Progenitor cell of endocrine pancreas (in vitro differentiated cells): ENCODE measurements around the gene NUP188. TPM values are rescaled to one million over a fixed set of nuclear protein-coding genes. Genes with fewer than 3 reads are reported as not detected.

ENCODE experiments used
- DNase-seq: peaks from one replicate; pipeline ENCODE4 v3.0.0; 2021; ENCODE audit warnings: low spot score; ENCODE audit not compliant: unreplicated experiment
- H3K27ac Mint-ChIP-seq: 2 replicates; pipeline ENCODE4 v1.8.0; 2021; ENCODE audit warnings: mild to moderate bottlenecking, moderate library complexity, mixed read lengths
- H3K27me3 Mint-ChIP-seq: 2 replicates; pipeline ENCODE4 v1.8.0; 2021; ENCODE audit warnings: mixed read lengths
- H3K36me3 Mint-ChIP-seq: 2 replicates; pipeline ENCODE4 v1.8.0; 2022; ENCODE audit warnings: mixed read lengths; ENCODE audit not compliant: insufficient read depth
- H3K4me1 Mint-ChIP-seq: 2 replicates; pipeline ENCODE4 v1.8.0; 2021; ENCODE audit warnings: low read depth, mixed read lengths
- H3K4me3 Mint-ChIP-seq: 2 replicates; pipeline ENCODE4 v1.8.0; 2021; ENCODE audit warnings: low read depth, mild to moderate bottlenecking, moderate library complexity, mixed read lengths
- H3K9me3 Mint-ChIP-seq: 2 replicates; pipeline ENCODE4 v1.8.0; 2021; ENCODE audit warnings: low read depth, mixed read lengths
- CTCF ChIP-seq: fragments of 200-600 bp; sonication (generic); IDR thresholded peaks from one replicate; pipeline ENCODE4 v1.5.0; 2021; ENCODE audit warnings: antibody characterized with exemption, mild to moderate bottlenecking; ENCODE audit not compliant: unreplicated experiment
- total RNA-seq: library from RNA; stranded (reverse); gene quantifications from 2 replicates; pipeline ENCODE4 v1.2.1, GENCODE V29; 2021

NUP188 gene
- total RNA-seq, 1 donor from 2014 or later: 74.8 TPM

GRCh38 chr9:128911529-128912035, 35.9 kb upstream of the NUP188 start:
- H3K4me1 Mint-ChIP-seq: peaks cover 21% of the 10 kb centered on the region
- no peaks in the 10 kb centered on the region for H3K9me3 Mint-ChIP-seq
- peaks cover 21% of the 10 kb centered on the region for H3K36me3 Mint-ChIP-seq
- no peak for TF ChIP-seq CTCF
- peak overlapping the region; percentile 93 for H3K27ac Mint-ChIP-seq
- no peak for DNase-seq
- no peaks in the 10 kb centered on the region for H3K27me3 Mint-ChIP-seq
- H3K4me3 Mint-ChIP-seq: no peak overlapping the region

- Mint-ChIP-seq H3K9me3 (no peaks in the 10 kb centered on the region), H3K4me3 (no peak overlapping the region), H3K36me3 (peaks cover 22% of the 10 kb centered on the region), H3K27me3 (no peaks in the 10 kb centered on the region), H3K4me1 (peaks cover 21% of the 10 kb centered on the region), H3K27ac (peak overlapping the region; percentile 93)
- no peak for DNase-seq
- TF ChIP-seq CTCF: no peak
Observed at GRCh38 chr9:128912270-128912853, 35.1 kb upstream of the NUP188 start.

GRCh38 chr9:128913048-128913900, 34.2 kb upstream of the NUP188 start:
- no peak for TF ChIP-seq CTCF
- Mint-ChIP-seq H3K27ac (peak overlapping the region; percentile 93), H3K4me3 (no peak overlapping the region), H3K27me3 (no peaks in the 10 kb centered on the region), H3K9me3 (no peaks in the 10 kb centered on the region), H3K36me3 (peaks cover 20% of the 10 kb centered on the region), H3K4me1 (peaks cover 21% of the 10 kb centered on the region)
- no peak for DNase-seq

- Mint-ChIP-seq H3K4me3 (no peak overlapping the region), H3K27me3 (no peaks in the 10 kb centered on the region), H3K27ac (no peak overlapping the region), H3K36me3 (peaks cover 12% of the 10 kb centered on the region), H3K9me3 (no peaks in the 10 kb centered on the region), H3K4me1 (peaks cover 21% of the 10 kb centered on the region)
- DNase-seq: no peak
- TF ChIP-seq CTCF: no peak
Observed at GRCh38 chr9:128913995-128914772, 33.3 kb upstream of the NUP188 start.

GRCh38 chr9:128916204-128916603, 31.3 kb upstream of the NUP188 start:
- no peak for DNase-seq
- H3K27ac Mint-ChIP-seq: no peak overlapping the region
- no peaks in the 10 kb centered on the region for H3K27me3 Mint-ChIP-seq
- no peak overlapping the region for H3K4me3 Mint-ChIP-seq
- no peaks in the 10 kb centered on the region for H3K9me3 Mint-ChIP-seq
- H3K4me1 Mint-ChIP-seq: peaks cover 19% of the 10 kb centered on the region
- TF ChIP-seq CTCF: no peak
- peaks cover 9% of the 10 kb centered on the region for H3K36me3 Mint-ChIP-seq
